Stomach (tissue), 9 donors: Measurements from ENCODE around the gene CLRN1. TPM values are rescaled to one million over a fixed set of nuclear protein-coding genes. Genes with fewer than 3 reads are reported as not detected.

Experiments used
- DNase-seq, 2 donors: peaks; one replicate each; pipeline versions ENCODE4 v3.0.0 to v3.0.0-alpha.2; 2013 to 2019
- H3K27ac ChIP-seq, 5 donors: fragments of 200-600 bp in 4 of 5; sonication (generic) in 4 of 5; one replicate each; pipeline ENCODE4 v1.5.1; 2013 to 2019; ENCODE audit warnings: mild to moderate bottlenecking in 1 of 5, moderate library complexity in 1 of 5
- H3K27me3 ChIP-seq, 3 donors: fragments of 200-600 bp; sonication (generic); one replicate each; pipeline ENCODE4 v1.5.1; 2017 to 2019; ENCODE audit warnings: mixed run types in 1 of 3
- H3K36me3 ChIP-seq, 4 donors: fragments of 200-600 bp; sonication (generic); 1 replicate in 3 of 4; 2 replicates in 1 of 4; pipeline ENCODE4 v1.5.1; 2016 to 2019
- H3K4me1 ChIP-seq, 4 donors: fragments of 200-600 bp; sonication (generic); one replicate each; pipeline ENCODE4 v1.5.1; 2016 to 2019
- H3K4me3 ChIP-seq, 4 donors: fragments of 200-600 bp; sonication (generic) in 3 of 4; one replicate each; pipeline ENCODE4 v1.5.1; 2016 to 2019; ENCODE audit warnings: mild to moderate bottlenecking in 1 of 4
- H3K9me3 ChIP-seq, 4 donors: fragments of 200-600 bp; sonication (generic); one replicate each; pipeline ENCODE4 v1.5.1; 2016 to 2019
- EP300 ChIP-seq: sonication (generic); formaldehyde crosslinking; IDR thresholded peaks from one replicate; pipeline ENCODE4 v1.6.1; 2017; ENCODE audit warnings: antibody characterized with exemption
- POLR2A ChIP-seq, 4 donors: fragments of 450-650 bp; IDR thresholded peaks; one replicate each; pipeline ENCODE4 v1.6.1; 2016; ENCODE audit warnings: antibody characterized with exemption in 4 of 4, control low read depth in 2 of 4, mild to moderate bottlenecking in 1 of 4, moderate library complexity in 1 of 4
- POLR2AphosphoS5 ChIP-seq, 3 donors: sonication (generic); formaldehyde crosslinking; IDR thresholded peaks; one replicate each; pipeline ENCODE4 v1.6.1; 2016; ENCODE audit warnings: antibody characterized with exemption in 3 of 3
- WGBS, 5 donors: extraction: QIAGEN DNeasy Blood & Tissue Kit in 3 of 5; methylation state at CpG; one replicate each; pipeline versions ENCODE4 v1.1.5 to v1.1.7; 2013 to 2018; 5-methylcytosine and 5-hydroxymethylcytosine counted together
- intact Hi-C: fragments of 100-400 bp; cut with DNase I; formaldehyde crosslinking; loops from one replicate; pipeline ENCODE4 v1.15.1; 2023; ENCODE audit warnings: low total_unique reads
- polyA plus RNA-seq, 3 donors: library from polyadenylated mRNA; stranded (reverse); fragments of 200-250 nt; gene quantifications; one replicate each; pipeline ENCODE4 v1.2.3, GENCODE V29; 2013
- total RNA-seq, 5 donors: library from RNA; depleted of rRNA; stranded (reverse); fragments of >200 nt; gene quantifications; one replicate each; pipeline versions ENCODE4 v1.1.0 to v1.2.3, GENCODE V29; 2014 to 2016
- TF ChIP-seq, protein P1 (sequence below), 7 experiments: fragments of 450-650 bp in 4 of 7; fragments of 200-600 bp in 3 of 7; sonication (generic) in 3 of 7; IDR thresholded peaks; one replicate each; pipeline ENCODE4 v1.5.1; 2016 to 2019; ENCODE audit warnings: antibody characterized with exemption in 7 of 7, control low read depth in 2 of 7, mild to moderate bottlenecking in 1 of 7
- donor health status: healthy with polysubstance abuse.
- donor health status: Bipolar disorder and iron deficiency.
- donor health status: healthy.

Gene CLRN1
- total and polyA plus RNA-seq, 8 donors = not detected

- Histone ChIP-seq H3K27ac (no peak overlapping the region), H3K4me1 (peaks cover 0 to 5% (median 0%) of the 10 kb centered on the region in 4 donors), H3K27me3 (no peaks in the 10 kb centered on the region), H3K4me3 (no peak overlapping the region), H3K9me3 (no peaks in the 10 kb centered on the region), H3K36me3 (no peaks in the 10 kb centered on the region)
- intact Hi-C loops = no loop called here
- TF ChIP-seq POLR2AphosphoS5 (IDR thresholded peaks at IDR 0.05) (no peak), POLR2A (IDR thresholded peaks at IDR 0.05) (no peak), EP300 (no peak)
- TF ChIP-seq, protein P1, sequence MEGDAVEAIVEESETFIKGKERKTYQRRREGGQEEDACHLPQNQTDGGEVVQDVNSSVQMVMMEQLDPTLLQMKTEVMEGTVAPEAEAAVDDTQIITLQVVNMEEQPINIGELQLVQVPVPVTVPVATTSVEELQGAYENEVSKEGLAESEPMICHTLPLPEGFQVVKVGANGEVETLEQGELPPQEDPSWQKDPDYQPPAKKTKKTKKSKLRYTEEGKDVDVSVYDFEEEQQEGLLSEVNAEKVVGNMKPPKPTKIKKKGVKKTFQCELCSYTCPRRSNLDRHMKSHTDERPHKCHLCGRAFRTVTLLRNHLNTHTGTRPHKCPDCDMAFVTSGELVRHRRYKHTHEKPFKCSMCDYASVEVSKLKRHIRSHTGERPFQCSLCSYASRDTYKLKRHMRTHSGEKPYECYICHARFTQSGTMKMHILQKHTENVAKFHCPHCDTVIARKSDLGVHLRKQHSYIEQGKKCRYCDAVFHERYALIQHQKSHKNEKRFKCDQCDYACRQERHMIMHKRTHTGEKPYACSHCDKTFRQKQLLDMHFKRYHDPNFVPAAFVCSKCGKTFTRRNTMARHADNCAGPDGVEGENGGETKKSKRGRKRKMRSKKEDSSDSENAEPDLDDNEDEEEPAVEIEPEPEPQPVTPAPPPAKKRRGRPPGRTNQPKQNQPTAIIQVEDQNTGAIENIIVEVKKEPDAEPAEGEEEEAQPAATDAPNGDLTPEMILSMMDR (IDR thresholded peaks at IDR 0.05) = no peak
- DNase-seq = no peak
- 45 to 74% (median 54%) methylated on average over 4 of the region's 4 CpGs for WGBS, 5 donors
Measured at GRCh38 chr3:151014501-151015018, 42.0 kb upstream of the CLRN1 start.

DNA sequence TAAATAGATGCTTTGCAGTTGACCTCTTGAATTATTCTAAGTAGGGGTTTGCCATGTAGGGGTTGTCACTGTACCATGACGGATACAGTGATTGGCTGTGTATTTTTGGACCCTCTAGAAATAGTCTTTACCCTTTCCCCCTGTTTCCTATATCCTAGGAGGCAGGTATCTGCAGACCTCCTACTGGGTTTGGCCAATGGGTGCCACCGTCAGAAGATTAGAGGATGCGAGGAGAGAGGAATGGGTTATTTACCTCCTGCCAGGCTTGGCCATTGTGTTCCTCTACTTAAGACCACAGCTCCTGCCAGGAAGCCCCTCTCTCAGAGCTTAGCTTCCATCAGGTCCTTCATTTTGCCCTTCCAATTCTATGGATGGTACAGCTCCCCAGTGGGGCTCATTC is 40.2 kb upstream of the CLRN1 start:
- TF ChIP-seq, protein P1 (IDR thresholded peaks at IDR 0.05) = no peak
- TF ChIP-seq EP300 = no peak
- no peak for TF ChIP-seq POLR2A (IDR thresholded peaks at IDR 0.05)
- TF ChIP-seq POLR2AphosphoS5 (IDR thresholded peaks at IDR 0.05) = no peak

GRCh38 chr3:151011427-151011826 is 38.9 kb upstream of the CLRN1 start:
- Histone ChIP-seq H3K9me3 (no peaks in the 10 kb centered on the region), H3K27ac (no peak overlapping the region), H3K27me3 (no peaks in the 10 kb centered on the region), H3K36me3 (no peaks in the 10 kb centered on the region), H3K4me1 (peaks cover 0 to 5% (median 0%) of the 10 kb centered on the region in 4 donors), H3K4me3 (no peak overlapping the region)
- 5 to 16% (median 13%) methylated on average over 4 of the region's 4 CpGs for WGBS, 5 donors
- TF ChIP-seq POLR2A (IDR thresholded peaks at IDR 0.05) (no peak), POLR2AphosphoS5 (IDR thresholded peaks at IDR 0.05) (no peak), EP300 (no peak)
- TF ChIP-seq, protein P1 (IDR thresholded peaks at IDR 0.05) = no peak
- peak in 1 of 2 donors; percentile 48 for DNase-seq
- intact Hi-C loops = no loop called here

More for the DNA sequence above, 40.2 kb upstream of the CLRN1 start:
- DNase-seq = no peak
- intact Hi-C loops = no loop called here
- H3K4me1 ChIP-seq = peaks cover 0 to 5% (median 0%) of the 10 kb centered on the region in 4 donors
- H3K9me3 ChIP-seq = no peaks in the 10 kb centered on the region
- H3K4me3 ChIP-seq = no peak overlapping the region
- no peaks in the 10 kb centered on the region for H3K27me3 ChIP-seq
- 67 to 87% (median 82%) methylated on average over 3 of the region's 3 CpGs for WGBS, 5 donors
- H3K27ac ChIP-seq = no peak overlapping the region
- no peaks in the 10 kb centered on the region for H3K36me3 ChIP-seq

DNA sequence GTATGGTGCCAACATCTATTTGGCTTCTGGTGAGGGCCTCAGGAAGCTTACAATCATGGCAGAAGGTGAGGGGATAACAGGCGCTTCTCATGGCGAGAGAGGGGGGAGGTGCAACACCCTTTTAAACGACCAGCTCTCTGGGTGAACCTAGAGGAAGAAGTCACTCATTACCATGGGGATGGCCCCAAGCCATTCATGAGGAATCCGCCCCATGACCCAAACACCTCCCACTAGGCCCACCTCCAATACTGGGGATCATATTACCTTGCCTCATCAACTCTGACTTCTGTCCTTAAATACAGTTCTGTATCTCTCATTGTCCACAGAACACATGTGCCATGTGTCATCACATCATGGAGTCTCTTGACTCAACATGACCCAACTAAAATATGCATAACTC is 37.5 kb upstream of the CLRN1 start:
- no peak for DNase-seq

More for the DNA sequence above, 37.5 kb upstream of the CLRN1 start:
- H3K9me3 ChIP-seq = no peaks in the 10 kb centered on the region
- no peak overlapping the region for H3K27ac ChIP-seq
- H3K36me3 ChIP-seq = no peaks in the 10 kb centered on the region
- intact Hi-C loops = no loop called here
- WGBS, 5 donors = 72 to 83% (median 79%) methylated on average over 4 of the region's 4 CpGs
- TF ChIP-seq POLR2AphosphoS5 (IDR thresholded peaks at IDR 0.05) (no peak), EP300 (no peak), POLR2A (IDR thresholded peaks at IDR 0.05) (no peak)
- TF ChIP-seq, protein P1 (IDR thresholded peaks at IDR 0.05) = no peak
- no peak overlapping the region for H3K4me3 ChIP-seq
- peaks cover 0 to 5% (median 0%) of the 10 kb centered on the region in 4 donors for H3K4me1 ChIP-seq
- H3K27me3 ChIP-seq = no peaks in the 10 kb centered on the region
